DND-41 (cell line): ENCODE data around the gene SMG9.

Experiments
- ATAC-seq: fragments of 200-7000 bp; cut with Tn5 transposase; 3 replicates; pipeline ENCODE4 v1.9.1; 2021; ENCODE audit warnings: low read depth; ENCODE audit not compliant: insufficient read depth
- DNase-seq: peaks from one replicate; pipeline ENCODE4 v3.0.0-alpha.2; 2020
- H2AFZ ChIP-seq: 2 replicates; pipeline ENCODE4 v1.6.0; 2012; ENCODE audit warnings: low read depth, low read length
- H3K27ac ChIP-seq: 2 replicates; pipeline ENCODE4 v1.5.1; 2012; ENCODE audit warnings: low read length, inconsistent platforms
- H3K27me3 ChIP-seq: fragments of 200-600 bp; sonication (generic); 2 replicates; pipeline ENCODE4 v1.6.0; 2012; ENCODE audit warnings: low read length, mild to moderate bottlenecking, inconsistent platforms; ENCODE audit not compliant: insufficient read depth, poor library complexity
- H3K36me3 ChIP-seq: 2 replicates; pipeline ENCODE4 v1.5.1; 2012; ENCODE audit warnings: low read length, inconsistent platforms; ENCODE audit not compliant: insufficient read depth
- H3K4me1 ChIP-seq: 2 replicates; pipeline ENCODE4 v1.5.1; 2012; ENCODE audit warnings: mild to moderate bottlenecking, low read length; ENCODE audit not compliant: insufficient read depth
- H3K4me2 ChIP-seq: 2 replicates; pipeline ENCODE4 v1.6.0; 2012; ENCODE audit warnings: mild to moderate bottlenecking, moderate library complexity, low read length, inconsistent platforms; ENCODE audit not compliant: insufficient read depth
- H3K4me3 ChIP-seq, 2 experiments: fragments of 200-600 bp in 1 of 2; shearing (Covaris generic) in 1 of 2; 2 replicates each; pipeline ENCODE4 v1.5.1; 2012 to 2016; ENCODE audit warnings: inconsistent platforms in 2 of 2, low read length in 2 of 2, mild to moderate bottlenecking in 2 of 2, low read depth in 1 of 2, moderate library complexity in 1 of 2
- H3K79me2 ChIP-seq: 2 replicates; pipeline ENCODE4 v1.6.0; 2012; ENCODE audit warnings: low read length, inconsistent platforms; ENCODE audit not compliant: insufficient read depth
- H3K9ac ChIP-seq: 2 replicates; pipeline ENCODE4 v1.6.0; 2012; ENCODE audit warnings: low read depth, mild to moderate bottlenecking, inconsistent platforms, low read length, moderate library complexity
- H3K9me3 ChIP-seq: 2 replicates; pipeline ENCODE4 v1.5.1; 2012; ENCODE audit warnings: low read length, moderate library complexity, mild to moderate bottlenecking, inconsistent platforms; ENCODE audit not compliant: insufficient read depth, severe bottlenecking
- H4K20me1 ChIP-seq: 2 replicates; pipeline ENCODE4 v1.6.0; 2012; ENCODE audit warnings: low read length; ENCODE audit not compliant: insufficient read depth
- CTCF ChIP-seq: IDR thresholded peaks from 2 replicates; pipeline ENCODE4 v1.5.1; 2012; ENCODE audit warnings: borderline replicate concordance, low read length, moderate library complexity, mild to moderate bottlenecking; ENCODE audit not compliant: poor library complexity, severe bottlenecking; ENCODE audit errors: extremely low read depth
- EZH2 ChIP-seq: IDR thresholded peaks from 3 replicates; pipeline ENCODE4 v1.6.1; 2012; ENCODE audit warnings: borderline replicate concordance, low read depth, mild to moderate bottlenecking, moderate library complexity, low read length, inconsistent platforms; ENCODE audit not compliant: severe bottlenecking

Gene SMG9

GRCh38 chr19:43752287-43752875 is 2.4 kb downstream of the SMG9 start:
- ATAC-seq: no peak

GRCh38 chr19:43751466-43752220 is 3.1 kb downstream of the SMG9 start:
- 0 out of 2 replicates have a peak overlapping the region, but pooled peaks have one; percentile 2 for H3K9ac ChIP-seq
- H3K4me2 ChIP-seq: peak overlapping the region; percentile 71; the same call in 1 of the 2 replicates
- H3K27me3 ChIP-seq: no peaks in the 10 kb centered on the region
- H3K4me1 ChIP-seq: peaks cover 33% of the 10 kb centered on the region
- no peak for DNase-seq
- peaks cover 60% of the 10 kb centered on the region for H3K79me2 ChIP-seq
- no peaks in the 10 kb centered on the region for H3K9me3 ChIP-seq
- H3K36me3 ChIP-seq: peaks cover 69% of the 10 kb centered on the region
- no peak for ATAC-seq
- no peak overlapping the region for H3K4me3 ChIP-seq
- no peak overlapping the region for H2AFZ ChIP-seq
- H4K20me1 ChIP-seq: peaks cover 21% of the 10 kb centered on the region; the same call in 1 of the 2 replicates
- H3K27ac ChIP-seq: no peak overlapping the region
- TF ChIP-seq CTCF: no peak
- no peak for TF ChIP-seq EZH2

More at GRCh38 chr19:43752287-43752875, 2.4 kb downstream of the SMG9 start:
- peaks cover 63% of the 10 kb centered on the region for H3K36me3 ChIP-seq
- peaks cover 34% of the 10 kb centered on the region for H3K4me1 ChIP-seq
- 0 out of 4 replicates have a peak overlapping the region, but pooled peaks of 1 of the 2 experiments have one; percentile 79 for H3K4me3 ChIP-seq
- no peak overlapping the region for H2AFZ ChIP-seq
- peak overlapping the region; percentile 98 for H3K9ac ChIP-seq
- no peaks in the 10 kb centered on the region for H3K27me3 ChIP-seq
- peak overlapping the region; percentile 71 for H3K4me2 ChIP-seq
- no peak for TF ChIP-seq CTCF
- DNase-seq: no peak
- peaks cover 61% of the 10 kb centered on the region for H3K79me2 ChIP-seq
- no peaks in the 10 kb centered on the region for H3K9me3 ChIP-seq
- H3K27ac ChIP-seq: no peak overlapping the region
- H4K20me1 ChIP-seq: peaks cover 21% of the 10 kb centered on the region; the same call in 1 of the 2 replicates

- peaks cover 44% of the 10 kb centered on the region for H3K79me2 ChIP-seq
- no peak overlapping the region for H3K9ac ChIP-seq
- H3K27ac ChIP-seq: no peak overlapping the region
- H3K4me2 ChIP-seq: no peak overlapping the region
- H3K4me3 ChIP-seq: no peak overlapping the region
- peaks cover 23% of the 10 kb centered on the region for H3K4me1 ChIP-seq
- H3K36me3 ChIP-seq: peaks cover 74% of the 10 kb centered on the region
- H4K20me1 ChIP-seq: peaks cover 24% of the 10 kb centered on the region; the same call in 1 of the 2 replicates
- ATAC-seq (no peak), DNase-seq (no peak)
- TF ChIP-seq CTCF (no peak), EZH2 (no peak)
- no peaks in the 10 kb centered on the region for H3K9me3 ChIP-seq
- H2AFZ ChIP-seq: no peak overlapping the region
- no peaks in the 10 kb centered on the region for H3K27me3 ChIP-seq
These were observed 4.9 kb downstream of the SMG9 start for GRCh38 chr19:43749898-43750297.
